ENCODE data around the gene CTAGE4.
"Not testable (repeated sequence)": the region's sequence is repeated elsewhere in the genome, so short reads cannot be mapped to it uniquely, and the experiment has no call there.

Gene CTAGE4

GRCh38 chr7:144217200-144217599, 33.9 kb downstream of the CTAGE4 start:
- not testable (repeated sequence) for DNase-seq

GRCh38 chr7:144218581-144218980, 35.3 kb downstream of the CTAGE4 start:
- not testable (repeated sequence) for DNase-seq

- not testable (repeated sequence) for DNase-seq
These were observed 35.9 kb downstream of the CTAGE4 start for GRCh38 chr7:144219149-144219548.

- DNase-seq = not testable (repeated sequence)
These were observed 37.3 kb downstream of the CTAGE4 start for GRCh38 chr7:144220531-144220930.

- DNase-seq = not testable (repeated sequence)
These were observed 40.4 kb downstream of the CTAGE4 start for GRCh38 chr7:144223675-144224074.

- not testable (repeated sequence) for DNase-seq
These were observed 43.6 kb downstream of the CTAGE4 start for GRCh38 chr7:144226866-144227265.

GRCh38 chr7:144228810-144229209, 45.5 kb downstream of the CTAGE4 start:
- DNase-seq = not testable (repeated sequence)

- not testable (repeated sequence) for DNase-seq
These were observed 47.8 kb downstream of the CTAGE4 start for GRCh38 chr7:144231027-144231426.

GRCh38 chr7:144233039-144233438, 49.8 kb downstream of the CTAGE4 start:
- not testable (repeated sequence) for DNase-seq
